Measurements from ENCODE around the gene TRAPPC6A. TPM values are rescaled to one million over a fixed set of nuclear protein-coding genes. Genes with fewer than 3 reads are reported as not detected.
A peak's percentile ranks its signal among the peaks of the same experiment; 100 is the strongest.

The TRAPPC6A gene
- total RNA-seq, 1 experiment from 2014 or later, result 39.3 TPM

- no peak overlapping the region for H3K4me3 ChIP-seq (ENCODE audit: insufficient read depth, low read depth, low read length)
- DNase-seq, result peak; percentile 81
- H3K27me3 ChIP-seq (ENCODE audit: control insufficient read depth, insufficient read depth, low read length), result peaks cover 9% of the 10 kb centered on the region
- no peaks in the 10 kb centered on the region for H3K36me3 ChIP-seq (replicated peaks; ENCODE audit: control insufficient read depth, insufficient read depth, low read length)
These were observed 25.3 kb downstream of the TRAPPC6A start for GRCh38 chr19:45152504-45153338.

- H3K27me3 ChIP-seq (ENCODE audit: control insufficient read depth, insufficient read depth, low read length), result peaks cover 9% of the 10 kb centered on the region
- H3K36me3 ChIP-seq (replicated peaks; ENCODE audit: control insufficient read depth, insufficient read depth, low read length), result no peaks in the 10 kb centered on the region; the same call in none of the 2 replicates
- H3K4me3 ChIP-seq (ENCODE audit: insufficient read depth, low read depth, low read length), result no peak overlapping the region
- peak; percentile 80 for DNase-seq
These were observed 26.1 kb downstream of the TRAPPC6A start for GRCh38 chr19:45151821-45152503.

GRCh38 chr19:45151320-45151719 lies 26.7 kb downstream of the TRAPPC6A start:
- Histone ChIP-seq H3K4me3 (ENCODE audit: insufficient read depth, low read depth, low read length) (no peak overlapping the region), H3K36me3 (replicated peaks; ENCODE audit: control insufficient read depth, insufficient read depth, low read length) (no peaks in the 10 kb centered on the region; the same call in none of the 2 replicates), H3K27me3 (ENCODE audit: control insufficient read depth, insufficient read depth, low read length) (peaks cover 9% of the 10 kb centered on the region)
- no peak for DNase-seq

- Histone ChIP-seq H3K27me3 (ENCODE audit: control insufficient read depth, insufficient read depth, low read length) (peaks cover 9% of the 10 kb centered on the region), H3K36me3 (replicated peaks; ENCODE audit: control insufficient read depth, insufficient read depth, low read length) (no peaks in the 10 kb centered on the region; the same call in none of the 2 replicates), H3K4me3 (ENCODE audit: insufficient read depth, low read depth, low read length) (no peak overlapping the region)
- no peak for DNase-seq
These were observed 27.2 kb downstream of the TRAPPC6A start for GRCh38 chr19:45150751-45151281.

- Histone ChIP-seq H3K36me3 (replicated peaks; ENCODE audit: control insufficient read depth, insufficient read depth, low read length) (no peaks in the 10 kb centered on the region; the same call in none of the 2 replicates), H3K4me3 (ENCODE audit: insufficient read depth, low read depth, low read length) (no peak overlapping the region), H3K27me3 (ENCODE audit: control insufficient read depth, insufficient read depth, low read length) (peaks cover 9% of the 10 kb centered on the region)
- DNase-seq, result no peak
These were observed 27.9 kb downstream of the TRAPPC6A start for GRCh38 chr19:45150180-45150579.

GRCh38 chr19:45149129-45149528 lies 28.9 kb downstream of the TRAPPC6A start:
- Histone ChIP-seq H3K27me3 (ENCODE audit: control insufficient read depth, insufficient read depth, low read length) (peaks cover 7% of the 10 kb centered on the region), H3K36me3 (replicated peaks; ENCODE audit: control insufficient read depth, insufficient read depth, low read length) (no peaks in the 10 kb centered on the region; the same call in none of the 2 replicates), H3K4me3 (ENCODE audit: insufficient read depth, low read depth, low read length) (no peak overlapping the region)
- no peak for DNase-seq

GRCh38 chr19:45147835-45148676 lies 30.0 kb downstream of the TRAPPC6A start:
- Histone ChIP-seq H3K27me3 (ENCODE audit: control insufficient read depth, insufficient read depth, low read length) (no peaks in the 10 kb centered on the region), H3K36me3 (replicated peaks; ENCODE audit: control insufficient read depth, insufficient read depth, low read length) (no peaks in the 10 kb centered on the region; the same call in none of the 2 replicates), H3K4me3 (ENCODE audit: insufficient read depth, low read depth, low read length) (no peak overlapping the region)
- DNase-seq, result peak; percentile 87

GRCh38 chr19:45146741-45147205 lies 31.3 kb downstream of the TRAPPC6A start:
- DNase-seq, result peak; percentile 49
- H3K36me3 ChIP-seq (replicated peaks; ENCODE audit: control insufficient read depth, insufficient read depth, low read length), result no peaks in the 10 kb centered on the region; the same call in none of the 2 replicates

GRCh38 chr19:45146251-45146650 lies 31.8 kb downstream of the TRAPPC6A start:
- peak; percentile 72 for DNase-seq
- Histone ChIP-seq H3K36me3 (replicated peaks; ENCODE audit: control insufficient read depth, insufficient read depth, low read length) (no peaks in the 10 kb centered on the region; the same call in none of the 2 replicates), H3K27me3 (ENCODE audit: control insufficient read depth, insufficient read depth, low read length) (no peaks in the 10 kb centered on the region), H3K4me3 (ENCODE audit: insufficient read depth, low read depth, low read length) (no peak overlapping the region)

More at GRCh38 chr19:45146741-45147205, 31.3 kb downstream of the TRAPPC6A start:
- no peaks in the 10 kb centered on the region for H3K27me3 ChIP-seq (ENCODE audit: control insufficient read depth, insufficient read depth, low read length)
- H3K4me3 ChIP-seq (ENCODE audit: insufficient read depth, low read depth, low read length), result no peak overlapping the region

- H3K27me3 ChIP-seq (ENCODE audit: control insufficient read depth, insufficient read depth, low read length), result no peaks in the 10 kb centered on the region
- DNase-seq, result peak; percentile 56
- no peaks in the 10 kb centered on the region; the same call in none of the 2 replicates for H3K36me3 ChIP-seq (replicated peaks; ENCODE audit: control insufficient read depth, insufficient read depth, low read length)
- H3K4me3 ChIP-seq (ENCODE audit: insufficient read depth, low read depth, low read length), result no peak overlapping the region
These were observed 32.5 kb downstream of the TRAPPC6A start for GRCh38 chr19:45145270-45146189.

GRCh38 chr19:45144431-45145269 lies 33.4 kb downstream of the TRAPPC6A start:
- Histone ChIP-seq H3K27me3 (ENCODE audit: control insufficient read depth, insufficient read depth, low read length) (no peaks in the 10 kb centered on the region), H3K4me3 (ENCODE audit: insufficient read depth, low read depth, low read length) (no peak overlapping the region), H3K36me3 (replicated peaks; ENCODE audit: control insufficient read depth, insufficient read depth, low read length) (no peaks in the 10 kb centered on the region; the same call in none of the 2 replicates)
- DNase-seq, result peak; percentile 57

GRCh38 chr19:45142726-45143110 lies 35.3 kb downstream of the TRAPPC6A start:
- H3K4me3 ChIP-seq (ENCODE audit: insufficient read depth, low read depth, low read length), result no peak overlapping the region
- DNase-seq, result no peak

More at GRCh38 chr19:45142726-45143110, 35.3 kb downstream of the TRAPPC6A start:
- no peaks in the 10 kb centered on the region for H3K27me3 ChIP-seq (ENCODE audit: control insufficient read depth, insufficient read depth, low read length)
- H3K36me3 ChIP-seq (replicated peaks; ENCODE audit: control insufficient read depth, insufficient read depth, low read length), result no peaks in the 10 kb centered on the region; the same call in none of the 2 replicates

Measured in H7 (cell line).